ENCODE results near the gene RPL3. TPM values are rescaled to one million over a fixed set of nuclear protein-coding genes. Genes with fewer than 3 reads are reported as not detected.

The RPL3 gene
- total RNA-seq, 1 experiment from 2014 or later = 1,117 TPM

GRCh38 chr22:39367035-39367434 lies 47.6 kb upstream of the RPL3 start:
- DNase-seq (ENCODE audit: low spot score) = no peak
- Histone ChIP-seq H3K4me1 (ENCODE audit: insufficient read depth, low read length, poor library complexity, severe bottlenecking) (peaks cover 16% of the 10 kb centered on the region), H3K36me3 (ENCODE audit: insufficient read depth, low read length, poor library complexity, severe bottlenecking) (no peaks in the 10 kb centered on the region), H3K9me3 (ENCODE audit: low read depth, low read length, poor library complexity, severe bottlenecking) (peaks cover 4% of the 10 kb centered on the region), H3K27ac (ENCODE audit: low read depth, low read length, poor library complexity, severe bottlenecking) (no peak overlapping the region), H3K27me3 (replicated peaks; ENCODE audit: insufficient read depth, low read depth, low read length, poor library complexity) (no peaks in the 10 kb centered on the region), H3K4me3 (ENCODE audit: low read depth, low read length, poor library complexity, severe bottlenecking) (no peak overlapping the region)
- CTCF ChIA-PET = no interaction called here
- POLR2A ChIA-PET (ENCODE audit: low non-redundant PET) = no interaction called here
- TF ChIP-seq EZH2 (IDR thresholded peaks at IDR 0.05; ENCODE audit: borderline replicate concordance, low read depth, low read length, poor library complexity, severe bottlenecking) (no peak), CTCF (conservative IDR thresholded peaks at IDR 0.05; ENCODE audit: low read depth, low read length) (no peak)
- BruUV-seq (replicated peaks) = no TSS peak
- intact Hi-C loops (cut with micrococcal nuclease; ENCODE audit: unreplicated experiment) = no loop called here

- Histone ChIP-seq H3K4me1 (ENCODE audit: insufficient read depth, low read length, poor library complexity, severe bottlenecking) (peaks cover 16% of the 10 kb centered on the region), H3K27ac (ENCODE audit: low read depth, low read length, poor library complexity, severe bottlenecking) (no peak overlapping the region), H3K27me3 (replicated peaks; ENCODE audit: insufficient read depth, low read depth, low read length, poor library complexity) (no peaks in the 10 kb centered on the region), H3K4me3 (ENCODE audit: low read depth, low read length, poor library complexity, severe bottlenecking) (no peak overlapping the region), H3K36me3 (ENCODE audit: insufficient read depth, low read length, poor library complexity, severe bottlenecking) (no peaks in the 10 kb centered on the region), H3K9me3 (ENCODE audit: low read depth, low read length, poor library complexity, severe bottlenecking) (no peaks in the 10 kb centered on the region)
- intact Hi-C loops (cut with micrococcal nuclease; ENCODE audit: unreplicated experiment) = no loop called here
- TF ChIP-seq EZH2 (IDR thresholded peaks at IDR 0.05; ENCODE audit: borderline replicate concordance, low read depth, low read length, poor library complexity, severe bottlenecking) (no peak), CTCF (conservative IDR thresholded peaks at IDR 0.05; ENCODE audit: low read depth, low read length) (no peak)
- no TSS peak for BruUV-seq (replicated peaks)
- no peak for DNase-seq (ENCODE audit: low spot score)
- ChIA-PET CTCF (no interaction called here), POLR2A (ENCODE audit: low non-redundant PET) (no interaction called here)
Measured at GRCh38 chr22:39365492-39365780, 46.0 kb upstream of the RPL3 start.

- no peak for DNase-seq (ENCODE audit: low spot score)
- no peak overlapping the region for H3K4me3 ChIP-seq (ENCODE audit: low read depth, low read length, poor library complexity, severe bottlenecking)
- BruUV-seq (replicated peaks) = no TSS peak
- H3K9me3 ChIP-seq (ENCODE audit: low read depth, low read length, poor library complexity, severe bottlenecking) = no peaks in the 10 kb centered on the region
- intact Hi-C loops (cut with micrococcal nuclease; ENCODE audit: unreplicated experiment) = no loop called here
- peaks cover 16% of the 10 kb centered on the region for H3K4me1 ChIP-seq (ENCODE audit: insufficient read depth, low read length, poor library complexity, severe bottlenecking)
- no peaks in the 10 kb centered on the region for H3K27me3 ChIP-seq (replicated peaks; ENCODE audit: insufficient read depth, low read depth, low read length, poor library complexity)
- TF ChIP-seq CTCF (conservative IDR thresholded peaks at IDR 0.05; ENCODE audit: low read depth, low read length) = no peak
- TF ChIP-seq EZH2 (IDR thresholded peaks at IDR 0.05; ENCODE audit: borderline replicate concordance, low read depth, low read length, poor library complexity, severe bottlenecking) = no peak
- POLR2A ChIA-PET (ENCODE audit: low non-redundant PET) = no interaction called here
- H3K36me3 ChIP-seq (ENCODE audit: insufficient read depth, low read length, poor library complexity, severe bottlenecking) = no peaks in the 10 kb centered on the region
- CTCF ChIA-PET = no interaction called here
- no peak overlapping the region for H3K27ac ChIP-seq (ENCODE audit: low read depth, low read length, poor library complexity, severe bottlenecking)
Measured at GRCh38 chr22:39364714-39365491, 45.5 kb upstream of the RPL3 start.

Data from A673 (cell line).